A673 (cell line): Measurements from ENCODE around the gene MPDZ. TPM values are rescaled to one million over a fixed set of nuclear protein-coding genes. Genes with fewer than 3 reads are reported as not detected.

Experiments used
- BruUV-seq: library from RNA; stranded (reverse); fragments of 400-500 nt; replicated peaks from 2 replicates; lab custom pipeline; 2021; lab: Mats Ljungman, UMichigan
- CTCF ChIA-PET: fragments of 300-600 bp; sonication (Branson Sonifier 250); formaldehyde crosslinking; loops from one replicate; lab custom pipeline; 2022; ENCODE audit warnings: antibody characterized with exemption; lab: Charles Lee
- POLR2A ChIA-PET: fragments of 300-600 bp; sonication (Branson Sonifier 250); formaldehyde crosslinking; loops from one replicate; lab custom pipeline; 2022; ENCODE audit warnings: antibody characterized with exemption; ENCODE audit not compliant: low non-redundant PET; lab: Charles Lee
- DNase-seq: peaks from one replicate; pipeline ENCODE4 v3.0.0-alpha.2; 2015; ENCODE audit warnings: low spot score
- H3K27ac ChIP-seq: fragments of 200-600 bp; sonication (generic); 2 replicates; pipeline ENCODE4 v1.5.1; 2016; ENCODE audit warnings: mixed run types, low read depth, mild to moderate bottlenecking, mixed read lengths, antibody characterized with exemption, low read length; ENCODE audit not compliant: poor library complexity, severe bottlenecking
- H3K27me3 ChIP-seq: fragments of 200-600 bp; sonication (generic); replicated peaks from 2 replicates; pipeline ENCODE4 v1.6.1; 2017; ENCODE audit warnings: mixed run types, low read depth, mild to moderate bottlenecking, mixed read lengths, antibody characterized with exemption, low read length; ENCODE audit not compliant: insufficient read depth, poor library complexity
- H3K36me3 ChIP-seq: fragments of 200-600 bp; sonication (generic); 2 replicates; pipeline ENCODE4 v1.6.1; 2016; ENCODE audit warnings: mixed run types, mild to moderate bottlenecking, mixed read lengths, antibody characterized with exemption, low read length; ENCODE audit not compliant: insufficient read depth, poor library complexity, severe bottlenecking
- H3K4me1 ChIP-seq: fragments of 200-600 bp; sonication (generic); 2 replicates; pipeline ENCODE4 v1.6.1; 2017; ENCODE audit warnings: mixed run types, mild to moderate bottlenecking, mixed read lengths, antibody characterized with exemption, low read length; ENCODE audit not compliant: insufficient read depth, poor library complexity, severe bottlenecking
- H3K4me3 ChIP-seq: fragments of 200-600 bp; sonication (generic); 2 replicates; pipeline ENCODE4 v1.5.1; 2016; ENCODE audit warnings: low read depth, mixed run types, mild to moderate bottlenecking, mixed read lengths, low read length; ENCODE audit not compliant: poor library complexity, severe bottlenecking
- H3K9me3 ChIP-seq: fragments of 200-600 bp; sonication (generic); 2 replicates; pipeline ENCODE4 v1.6.1; 2016; ENCODE audit warnings: mixed run types, low read depth, mild to moderate bottlenecking, mixed read lengths, antibody characterized with exemption, low read length; ENCODE audit not compliant: poor library complexity, severe bottlenecking
- EZH2 ChIP-seq: fragments of 200-600 bp; sonication (generic); IDR thresholded peaks from 2 replicates; pipeline ENCODE4 v1.6.1; 2017; ENCODE audit warnings: borderline replicate concordance, low read depth, mild to moderate bottlenecking, mixed read lengths, antibody characterized with exemption, low read length; ENCODE audit not compliant: poor library complexity, severe bottlenecking
- intact Hi-C: fragments of 100-400 bp; cut with micrococcal nuclease; formaldehyde crosslinking; loops from one replicate; pipeline ENCODE4 v1.10.0; 2022; ENCODE audit not compliant: unreplicated experiment
- total RNA-seq: library from RNA; stranded (reverse); gene quantifications from 2 replicates; pipeline ENCODE4 v1.2.3, GENCODE V29; 2021
- TF ChIP-seq, protein P1 (sequence below): fragments of 300-800, 200-600 bp; sonication (generic); conservative IDR thresholded peaks from 2 replicates; pipeline ENCODE4 v1.5.1; 2017; ENCODE audit warnings: low read depth, mild to moderate bottlenecking, antibody characterized with exemption, low read length, moderate library complexity, mixed read lengths

The MPDZ gene
- total RNA-seq, 1 experiment from 2014 or later, result 35.1 TPM

DNA sequence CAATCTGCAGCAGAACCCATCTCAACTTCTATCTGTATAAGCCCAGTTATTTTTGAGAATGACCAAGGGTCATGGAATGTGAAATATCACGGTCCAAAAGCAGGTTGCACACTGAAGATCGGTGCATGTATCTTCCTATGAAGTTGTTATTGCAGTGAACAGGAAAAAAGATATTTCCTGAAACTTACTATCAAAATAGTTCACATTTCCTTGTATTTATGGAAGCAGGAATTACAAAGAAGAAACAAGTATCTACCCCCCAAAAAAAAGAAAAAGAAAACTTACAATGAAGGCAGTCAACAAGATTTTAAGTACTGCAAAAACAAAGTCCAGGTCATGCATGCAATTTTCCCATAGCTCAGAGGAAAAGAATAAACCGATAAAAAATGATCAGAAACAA is 70.0 kb downstream of the MPDZ start:
- BruUV-seq, result no TSS peak
- ChIA-PET POLR2A (no interaction called here), CTCF (no interaction called here)
- TF ChIP-seq, protein P1, sequence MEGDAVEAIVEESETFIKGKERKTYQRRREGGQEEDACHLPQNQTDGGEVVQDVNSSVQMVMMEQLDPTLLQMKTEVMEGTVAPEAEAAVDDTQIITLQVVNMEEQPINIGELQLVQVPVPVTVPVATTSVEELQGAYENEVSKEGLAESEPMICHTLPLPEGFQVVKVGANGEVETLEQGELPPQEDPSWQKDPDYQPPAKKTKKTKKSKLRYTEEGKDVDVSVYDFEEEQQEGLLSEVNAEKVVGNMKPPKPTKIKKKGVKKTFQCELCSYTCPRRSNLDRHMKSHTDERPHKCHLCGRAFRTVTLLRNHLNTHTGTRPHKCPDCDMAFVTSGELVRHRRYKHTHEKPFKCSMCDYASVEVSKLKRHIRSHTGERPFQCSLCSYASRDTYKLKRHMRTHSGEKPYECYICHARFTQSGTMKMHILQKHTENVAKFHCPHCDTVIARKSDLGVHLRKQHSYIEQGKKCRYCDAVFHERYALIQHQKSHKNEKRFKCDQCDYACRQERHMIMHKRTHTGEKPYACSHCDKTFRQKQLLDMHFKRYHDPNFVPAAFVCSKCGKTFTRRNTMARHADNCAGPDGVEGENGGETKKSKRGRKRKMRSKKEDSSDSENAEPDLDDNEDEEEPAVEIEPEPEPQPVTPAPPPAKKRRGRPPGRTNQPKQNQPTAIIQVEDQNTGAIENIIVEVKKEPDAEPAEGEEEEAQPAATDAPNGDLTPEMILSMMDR, result no peak
- no peak for TF ChIP-seq EZH2
- Histone ChIP-seq H3K4me1 (no peaks in the 10 kb centered on the region), H3K4me3 (no peak overlapping the region), H3K9me3 (no peaks in the 10 kb centered on the region), H3K27me3 (no peaks in the 10 kb centered on the region), H3K27ac (no peak overlapping the region), H3K36me3 (no peaks in the 10 kb centered on the region)
- intact Hi-C loops, result no loop called here
- DNase-seq, result no peak

DNA sequence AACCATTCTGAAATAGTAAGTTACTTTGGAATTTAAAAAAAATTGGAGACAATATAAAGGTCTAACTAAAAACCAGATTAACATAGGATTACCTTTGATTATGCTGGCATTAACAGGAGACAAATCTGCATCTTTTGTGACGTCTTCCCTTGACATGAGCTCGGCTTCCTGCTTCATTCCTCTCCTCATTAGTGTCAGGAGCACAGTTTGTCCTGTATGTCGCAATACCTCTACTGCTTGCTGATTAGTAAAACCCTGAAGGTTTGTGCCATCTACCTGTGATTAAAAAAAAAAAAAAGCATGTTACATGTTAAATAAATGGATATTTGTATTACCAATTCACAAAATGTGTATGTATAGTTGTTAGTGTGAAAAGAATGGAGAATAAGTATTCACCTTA is 73.7 kb downstream of the MPDZ start:
- Histone ChIP-seq H3K4me1 (no peaks in the 10 kb centered on the region), H3K9me3 (no peaks in the 10 kb centered on the region), H3K27me3 (no peaks in the 10 kb centered on the region), H3K27ac (no peak overlapping the region), H3K4me3 (no peak overlapping the region), H3K36me3 (no peaks in the 10 kb centered on the region)
- ChIA-PET POLR2A (no interaction called here), CTCF (no interaction called here)
- DNase-seq, result no peak
- no peak for TF ChIP-seq EZH2
- TF ChIP-seq, protein P1, result no peak
- intact Hi-C loops, result no loop called here
- no TSS peak for BruUV-seq

DNA sequence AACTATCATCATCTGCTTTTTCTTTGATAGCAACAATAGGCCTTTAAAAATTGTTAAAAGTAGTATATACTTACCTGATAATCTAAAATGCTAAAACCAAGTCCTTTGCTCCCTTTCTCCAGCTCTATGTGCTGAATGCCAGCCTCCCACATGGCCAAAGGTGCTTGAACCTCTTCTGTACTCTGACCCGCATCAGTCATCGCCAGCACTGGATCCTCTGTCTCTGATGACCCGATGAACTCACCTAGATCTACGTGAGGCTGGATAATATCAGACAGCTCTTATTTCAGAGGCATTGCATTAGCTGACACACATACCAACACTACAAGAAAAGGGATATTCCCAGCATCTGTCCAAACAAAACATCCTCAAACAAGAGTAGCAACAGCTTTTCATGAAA is 89.5 kb downstream of the MPDZ start:
- POLR2A ChIA-PET, result no interaction called here
- Histone ChIP-seq H3K27ac (no peak overlapping the region), H3K4me1 (no peaks in the 10 kb centered on the region), H3K9me3 (no peaks in the 10 kb centered on the region), H3K36me3 (peaks cover 10% of the 10 kb centered on the region), H3K4me3 (no peak overlapping the region), H3K27me3 (no peaks in the 10 kb centered on the region)
- no peak for DNase-seq
- TF ChIP-seq, protein P1, result no peak
- no peak for TF ChIP-seq EZH2
- CTCF ChIA-PET, result no interaction called here
- no TSS peak for BruUV-seq
- intact Hi-C loops, result no loop called here
